Measurements from ENCODE around the gene UBAC1. TPM values are rescaled to one million over a fixed set of nuclear protein-coding genes. Genes with fewer than 3 reads are reported as not detected.
A peak's percentile ranks its signal among the peaks of the same experiment; 100 is the strongest.

UBAC1 gene
- total and polyA plus RNA-seq, 9 of the 15 experiments (the other 6 are each of a cell fraction or from before 2014, with no cell fraction given) = 94.0 to 399 (median 228) TPM

DNA sequence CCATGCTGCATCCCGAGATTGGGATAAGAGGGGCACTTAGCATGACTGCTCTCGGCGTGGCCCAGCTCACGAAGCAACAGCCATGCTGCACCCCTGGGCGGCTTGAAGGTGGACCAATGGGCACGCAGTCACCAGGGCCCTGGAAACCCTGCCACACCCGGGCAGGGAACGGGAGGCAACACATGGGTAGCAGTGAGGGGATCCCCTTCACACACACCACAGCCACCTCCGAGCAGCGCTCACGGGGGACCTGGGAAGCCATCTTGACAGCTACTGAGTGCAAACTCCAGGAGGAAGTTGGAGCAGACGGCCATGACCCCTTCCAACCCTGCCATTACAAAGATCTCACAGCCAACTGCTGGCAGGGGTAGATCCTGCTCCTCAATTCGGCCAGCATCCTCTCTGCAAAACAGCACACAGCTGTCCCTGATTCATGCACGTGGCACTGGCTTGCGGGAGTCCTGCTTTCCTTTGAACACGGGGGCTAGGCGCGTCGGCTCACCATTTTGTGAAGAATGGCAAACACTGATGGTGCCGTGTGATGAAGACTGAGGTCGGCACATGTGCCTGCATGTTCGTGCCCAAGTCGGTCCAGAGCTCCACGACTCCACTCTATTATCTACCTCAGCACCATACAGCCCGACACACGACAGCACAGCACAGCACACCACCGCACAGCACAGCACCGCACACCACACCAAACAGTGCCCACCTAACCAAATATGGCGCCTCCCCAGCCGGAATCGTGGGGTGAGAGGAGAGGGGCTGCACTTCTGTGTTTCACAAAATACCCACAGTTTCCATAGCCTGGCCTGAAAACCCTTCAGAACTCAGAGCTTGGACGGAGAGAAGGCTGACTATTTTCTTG is 5.0 kb downstream of the UBAC1 start (continued):
- TF ChIP-seq, protein P1, sequence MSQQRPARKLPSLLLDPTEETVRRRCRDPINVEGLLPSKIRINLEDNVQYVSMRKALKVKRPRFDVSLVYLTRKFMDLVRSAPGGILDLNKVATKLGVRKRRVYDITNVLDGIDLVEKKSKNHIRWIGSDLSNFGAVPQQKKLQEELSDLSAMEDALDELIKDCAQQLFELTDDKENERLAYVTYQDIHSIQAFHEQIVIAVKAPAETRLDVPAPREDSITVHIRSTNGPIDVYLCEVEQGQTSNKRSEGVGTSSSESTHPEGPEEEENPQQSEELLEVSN (IDR thresholded peaks at IDR 0.05; ENCODE audit: borderline replicate concordance in 1 of 2, extremely low read depth in 1 of 2, insufficient read depth in 1 of 2, insufficient read length in 1 of 2, low read depth in 1 of 2, low read length in 1 of 2, poor library complexity in 1 of 2, severe bottlenecking in 1 of 2) = peak in 1 of 2 experiments; percentile 32
- TF ChIP-seq, protein P2, sequence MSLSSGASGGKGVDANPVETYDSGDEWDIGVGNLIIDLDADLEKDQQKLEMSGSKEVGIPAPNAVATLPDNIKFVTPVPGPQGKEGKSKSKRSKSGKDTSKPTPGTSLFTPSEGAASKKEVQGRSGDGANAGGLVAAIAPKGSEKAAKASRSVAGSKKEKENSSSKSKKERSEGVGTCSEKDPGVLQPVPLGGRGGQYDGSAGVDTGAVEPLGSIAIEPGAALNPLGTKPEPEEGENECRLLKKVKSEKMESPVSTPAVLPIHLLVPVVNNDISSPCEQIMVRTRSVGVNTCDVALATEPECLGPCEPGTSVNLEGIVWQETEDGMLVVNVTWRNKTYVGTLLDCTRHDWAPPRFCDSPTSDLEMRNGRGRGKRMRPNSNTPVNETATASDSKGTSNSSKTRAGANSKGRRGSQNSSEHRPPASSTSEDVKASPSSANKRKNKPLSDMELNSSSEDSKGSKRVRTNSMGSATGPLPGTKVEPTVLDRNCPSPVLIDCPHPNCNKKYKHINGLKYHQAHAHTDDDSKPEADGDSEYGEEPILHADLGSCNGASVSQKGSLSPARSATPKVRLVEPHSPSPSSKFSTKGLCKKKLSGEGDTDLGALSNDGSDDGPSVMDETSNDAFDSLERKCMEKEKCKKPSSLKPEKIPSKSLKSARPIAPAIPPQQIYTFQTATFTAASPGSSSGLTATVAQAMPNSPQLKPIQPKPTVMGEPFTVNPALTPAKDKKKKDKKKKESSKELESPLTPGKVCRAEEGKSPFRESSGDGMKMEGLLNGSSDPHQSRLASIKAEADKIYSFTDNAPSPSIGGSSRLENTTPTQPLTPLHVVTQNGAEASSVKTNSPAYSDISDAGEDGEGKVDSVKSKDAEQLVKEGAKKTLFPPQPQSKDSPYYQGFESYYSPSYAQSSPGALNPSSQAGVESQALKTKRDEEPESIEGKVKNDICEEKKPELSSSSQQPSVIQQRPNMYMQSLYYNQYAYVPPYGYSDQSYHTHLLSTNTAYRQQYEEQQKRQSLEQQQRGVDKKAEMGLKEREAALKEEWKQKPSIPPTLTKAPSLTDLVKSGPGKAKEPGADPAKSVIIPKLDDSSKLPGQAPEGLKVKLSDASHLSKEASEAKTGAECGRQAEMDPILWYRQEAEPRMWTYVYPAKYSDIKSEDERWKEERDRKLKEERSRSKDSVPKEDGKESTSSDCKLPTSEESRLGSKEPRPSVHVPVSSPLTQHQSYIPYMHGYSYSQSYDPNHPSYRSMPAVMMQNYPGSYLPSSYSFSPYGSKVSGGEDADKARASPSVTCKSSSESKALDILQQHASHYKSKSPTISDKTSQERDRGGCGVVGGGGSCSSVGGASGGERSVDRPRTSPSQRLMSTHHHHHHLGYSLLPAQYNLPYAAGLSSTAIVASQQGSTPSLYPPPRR (CRISPR knock-in tag; IDR thresholded peaks at IDR 0.05; ENCODE audit: borderline replicate concordance) = no peak
- TF ChIP-seq ZBTB17 (CRISPR knock-in tag; IDR thresholded peaks at IDR 0.05) = peak; percentile 40; the same call in 1 of the 2 replicates
- TF ChIP-seq, protein P3, sequence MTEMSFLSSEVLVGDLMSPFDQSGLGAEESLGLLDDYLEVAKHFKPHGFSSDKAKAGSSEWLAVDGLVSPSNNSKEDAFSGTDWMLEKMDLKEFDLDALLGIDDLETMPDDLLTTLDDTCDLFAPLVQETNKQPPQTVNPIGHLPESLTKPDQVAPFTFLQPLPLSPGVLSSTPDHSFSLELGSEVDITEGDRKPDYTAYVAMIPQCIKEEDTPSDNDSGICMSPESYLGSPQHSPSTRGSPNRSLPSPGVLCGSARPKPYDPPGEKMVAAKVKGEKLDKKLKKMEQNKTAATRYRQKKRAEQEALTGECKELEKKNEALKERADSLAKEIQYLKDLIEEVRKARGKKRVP (CRISPR knock-in tag; IDR thresholded peaks at IDR 0.05) = no peak
- TF ChIP-seq ZNF316 (IDR thresholded peaks at IDR 0.05) = no peak
- no peak for TF ChIP-seq RB1 (IDR thresholded peaks at IDR 0.05; ENCODE audit: low read depth)
- TF ChIP-seq PHB2 (IDR thresholded peaks at IDR 0.05; ENCODE audit: low read depth) = no peak
- TF ChIP-seq, protein P4, sequence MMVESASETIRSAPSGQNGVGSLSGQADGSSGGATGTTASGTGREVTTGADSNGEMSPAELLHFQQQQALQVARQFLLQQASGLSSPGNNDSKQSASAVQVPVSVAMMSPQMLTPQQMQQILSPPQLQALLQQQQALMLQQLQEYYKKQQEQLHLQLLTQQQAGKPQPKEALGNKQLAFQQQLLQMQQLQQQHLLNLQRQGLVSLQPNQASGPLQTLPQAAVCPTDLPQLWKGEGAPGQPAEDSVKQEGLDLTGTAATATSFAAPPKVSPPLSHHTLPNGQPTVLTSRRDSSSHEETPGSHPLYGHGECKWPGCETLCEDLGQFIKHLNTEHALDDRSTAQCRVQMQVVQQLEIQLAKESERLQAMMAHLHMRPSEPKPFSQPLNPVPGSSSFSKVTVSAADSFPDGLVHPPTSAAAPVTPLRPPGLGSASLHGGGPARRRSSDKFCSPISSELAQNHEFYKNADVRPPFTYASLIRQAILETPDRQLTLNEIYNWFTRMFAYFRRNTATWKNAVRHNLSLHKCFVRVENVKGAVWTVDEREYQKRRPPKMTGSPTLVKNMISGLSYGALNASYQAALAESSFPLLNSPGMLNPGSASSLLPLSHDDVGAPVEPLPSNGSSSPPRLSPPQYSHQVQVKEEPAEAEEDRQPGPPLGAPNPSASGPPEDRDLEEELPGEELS (CRISPR knock-in tag; IDR thresholded peaks at IDR 0.05; ENCODE audit: borderline replicate concordance) = no peak
- TF ChIP-seq ZNF311 (CRISPR knock-in tag; IDR thresholded peaks at IDR 0.05) = peak; percentile 71
- no peak for TF ChIP-seq NBN (IDR thresholded peaks at IDR 0.05; ENCODE audit: low read depth)
- 0 out of 2 replicates have a peak, but pooled peaks have one; percentile 25 for TF ChIP-seq ZNF668 (CRISPR knock-in tag; IDR thresholded peaks at IDR 0.05)
- TF ChIP-seq MYC (IDR thresholded peaks at IDR 0.05; ENCODE audit: low read depth, low read length) = peak; percentile 51
- TF ChIP-seq MYC (CRISPR knock-in tag; IDR thresholded peaks at IDR 0.05; ENCODE audit: borderline replicate concordance, low read depth) = no peak
- TF ChIP-seq RBM34 (IDR thresholded peaks at IDR 0.05; ENCODE audit: borderline replicate concordance, insufficient read depth, low read length) = no peak
- TF ChIP-seq, protein P5, sequence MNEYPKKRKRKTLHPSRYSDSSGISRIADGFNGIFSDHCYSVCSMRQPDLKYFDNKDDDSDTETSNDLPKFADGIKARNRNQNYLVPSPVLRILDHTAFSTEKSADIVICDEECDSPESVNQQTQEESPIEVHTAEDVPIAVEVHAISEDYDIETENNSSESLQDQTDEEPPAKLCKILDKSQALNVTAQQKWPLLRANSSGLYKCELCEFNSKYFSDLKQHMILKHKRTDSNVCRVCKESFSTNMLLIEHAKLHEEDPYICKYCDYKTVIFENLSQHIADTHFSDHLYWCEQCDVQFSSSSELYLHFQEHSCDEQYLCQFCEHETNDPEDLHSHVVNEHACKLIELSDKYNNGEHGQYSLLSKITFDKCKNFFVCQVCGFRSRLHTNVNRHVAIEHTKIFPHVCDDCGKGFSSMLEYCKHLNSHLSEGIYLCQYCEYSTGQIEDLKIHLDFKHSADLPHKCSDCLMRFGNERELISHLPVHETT (CRISPR knock-in tag; conservative IDR thresholded peaks at IDR 0.05 in 1 of 2, IDR thresholded peaks at IDR 0.05 in 1 of 2) = 0 out of 4 replicates have a peak, but pooled peaks of 1 of the 2 experiments have one; percentile 61
